HL-60 (cell line): Measurements from ENCODE around the gene CD151.

Experiments
- CTCF ChIP-seq: IDR thresholded peaks from one replicate; pipeline ENCODE4 v1.5.1; 2011; ENCODE audit warnings: low read length, control low read depth, inconsistent platforms; ENCODE audit not compliant: insufficient read depth
- GABPA ChIP-seq: IDR thresholded peaks from 2 replicates; pipeline ENCODE4 v1.6.1; 2012; ENCODE audit warnings: low read depth
- POLR2AphosphoS5 ChIP-seq: IDR thresholded peaks from 2 replicates; pipeline ENCODE4 v1.6.1; 2012; ENCODE audit warnings: low read depth
- SPI1 ChIP-seq: IDR thresholded peaks from 2 replicates; pipeline ENCODE4 v1.6.1; 2012; ENCODE audit warnings: low read depth, mild to moderate bottlenecking, borderline replicate concordance
- TF ChIP-seq, protein P1 (sequence below): IDR thresholded peaks from 2 replicates; pipeline ENCODE4 v1.6.1; 2012; ENCODE audit warnings: low read depth; ENCODE audit not compliant: insufficient replicate concordance

- no peak for TF ChIP-seq CTCF
- TF ChIP-seq POLR2AphosphoS5, result no peak
- TF ChIP-seq SPI1, result no peak
- TF ChIP-seq, protein P1, sequence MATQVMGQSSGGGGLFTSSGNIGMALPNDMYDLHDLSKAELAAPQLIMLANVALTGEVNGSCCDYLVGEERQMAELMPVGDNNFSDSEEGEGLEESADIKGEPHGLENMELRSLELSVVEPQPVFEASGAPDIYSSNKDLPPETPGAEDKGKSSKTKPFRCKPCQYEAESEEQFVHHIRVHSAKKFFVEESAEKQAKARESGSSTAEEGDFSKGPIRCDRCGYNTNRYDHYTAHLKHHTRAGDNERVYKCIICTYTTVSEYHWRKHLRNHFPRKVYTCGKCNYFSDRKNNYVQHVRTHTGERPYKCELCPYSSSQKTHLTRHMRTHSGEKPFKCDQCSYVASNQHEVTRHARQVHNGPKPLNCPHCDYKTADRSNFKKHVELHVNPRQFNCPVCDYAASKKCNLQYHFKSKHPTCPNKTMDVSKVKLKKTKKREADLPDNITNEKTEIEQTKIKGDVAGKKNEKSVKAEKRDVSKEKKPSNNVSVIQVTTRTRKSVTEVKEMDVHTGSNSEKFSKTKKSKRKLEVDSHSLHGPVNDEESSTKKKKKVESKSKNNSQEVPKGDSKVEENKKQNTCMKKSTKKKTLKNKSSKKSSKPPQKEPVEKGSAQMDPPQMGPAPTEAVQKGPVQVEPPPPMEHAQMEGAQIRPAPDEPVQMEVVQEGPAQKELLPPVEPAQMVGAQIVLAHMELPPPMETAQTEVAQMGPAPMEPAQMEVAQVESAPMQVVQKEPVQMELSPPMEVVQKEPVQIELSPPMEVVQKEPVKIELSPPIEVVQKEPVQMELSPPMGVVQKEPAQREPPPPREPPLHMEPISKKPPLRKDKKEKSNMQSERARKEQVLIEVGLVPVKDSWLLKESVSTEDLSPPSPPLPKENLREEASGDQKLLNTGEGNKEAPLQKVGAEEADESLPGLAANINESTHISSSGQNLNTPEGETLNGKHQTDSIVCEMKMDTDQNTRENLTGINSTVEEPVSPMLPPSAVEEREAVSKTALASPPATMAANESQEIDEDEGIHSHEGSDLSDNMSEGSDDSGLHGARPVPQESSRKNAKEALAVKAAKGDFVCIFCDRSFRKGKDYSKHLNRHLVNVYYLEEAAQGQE, result no peak
- no peak for TF ChIP-seq GABPA
These were observed 40.0 kb downstream of the CD151 start for GRCh38 chr11:872799-873198.
